Endodermal cell (in vitro differentiated cells): ENCODE results near the gene C14orf119. TPM values are rescaled to one million over a fixed set of nuclear protein-coding genes. Genes with fewer than 3 reads are reported as not detected.

ENCODE experiments used
- DNase-seq: peaks from one replicate; pipeline ENCODE4 v3.0.0-alpha.2; 2017
- H3K27ac ChIP-seq: 2 replicates; pipeline ENCODE4 v1.5.1; 2013; ENCODE audit warnings: mild to moderate bottlenecking, low read depth, low read length, moderate library complexity
- H3K27me3 ChIP-seq: 2 replicates; pipeline ENCODE4 v1.6.1; 2013; ENCODE audit warnings: mild to moderate bottlenecking, low read length, moderate library complexity; ENCODE audit not compliant: insufficient read depth, control insufficient read depth, poor library complexity, severe bottlenecking
- H3K36me3 ChIP-seq: 2 replicates; pipeline ENCODE4 v1.7.0; 2013; ENCODE audit warnings: mild to moderate bottlenecking, low read length, moderate library complexity; ENCODE audit not compliant: control insufficient read depth, insufficient read depth
- H3K4me1 ChIP-seq: one replicate; pipeline ENCODE4 v1.7.0; 2013; ENCODE audit warnings: low read length; ENCODE audit not compliant: control insufficient read depth, insufficient read depth
- H3K4me3 ChIP-seq: 2 replicates; pipeline ENCODE4 v1.5.1; 2013; ENCODE audit warnings: mild to moderate bottlenecking, low read length, moderate library complexity
- H3K9ac ChIP-seq: 2 replicates; pipeline ENCODE4 v1.6.1; 2013; ENCODE audit warnings: mild to moderate bottlenecking, low read length, moderate library complexity; ENCODE audit not compliant: poor library complexity, severe bottlenecking; ENCODE audit errors: extremely low read depth
- H3K9me3 ChIP-seq: 2 replicates; pipeline ENCODE4 v1.6.1; 2013; ENCODE audit warnings: mild to moderate bottlenecking, low read length, moderate library complexity; ENCODE audit not compliant: control insufficient read depth
- H3K27ac Mint-ChIP-seq: 2 replicates; pipeline ENCODE4 v1.8.0; 2020; ENCODE audit warnings: mixed read lengths
- H3K27me3 Mint-ChIP-seq: 2 replicates; pipeline ENCODE4 v1.8.0; 2021; ENCODE audit warnings: mild to moderate bottlenecking, mixed read lengths; ENCODE audit not compliant: insufficient read depth
- H3K36me3 Mint-ChIP-seq: 2 replicates; pipeline ENCODE4 v1.8.0; 2020; ENCODE audit warnings: low read depth, mixed read lengths
- H3K4me1 Mint-ChIP-seq: 2 replicates; pipeline ENCODE4 v1.8.0; 2020; ENCODE audit warnings: mixed read lengths
- H3K4me3 Mint-ChIP-seq: 2 replicates; pipeline ENCODE4 v1.8.0; 2020; ENCODE audit warnings: mild to moderate bottlenecking, moderate library complexity, mixed read lengths
- H3K9me3 Mint-ChIP-seq: 2 replicates; pipeline ENCODE4 v1.8.0; 2020; ENCODE audit warnings: mild to moderate bottlenecking, mixed read lengths
- WGBS, 2 experiments: methylation state at CpG; one replicate each; pipeline versions ENCODE4 v1.1.5 to v1.1.7; 2013; ENCODE audit warnings: missing lambda C conversion rate in 2 of 2, mixed read lengths in 1 of 2; ENCODE audit not compliant: insufficient coverage in 1 of 2, insufficient read length in 1 of 2; 5-methylcytosine and 5-hydroxymethylcytosine counted together
- total RNA-seq, 2 donors: library from RNA; stranded (reverse); fragmentation: NEBNext Ultra II Directional in 1 of 2; extraction: Animal tissue kit (Norgen Biotek cat#: 25700) in 1 of 2; gene quantifications; 2 replicates in 1 of 2; 3 replicates in 1 of 2; pipeline ENCODE4 v1.2.1, GENCODE V29; 2021
- TF ChIP-seq, protein P1 (sequence below): fragments of 200-600 bp; sonication (generic); conservative IDR thresholded peaks from 2 replicates; pipeline ENCODE4 v1.5.0; 2021; ENCODE audit warnings: antibody characterized with exemption, mild to moderate bottlenecking

C14orf119 gene
- total RNA-seq, 2 donors from 2014 or later: 76.7 to 82.9 TPM

DNA sequence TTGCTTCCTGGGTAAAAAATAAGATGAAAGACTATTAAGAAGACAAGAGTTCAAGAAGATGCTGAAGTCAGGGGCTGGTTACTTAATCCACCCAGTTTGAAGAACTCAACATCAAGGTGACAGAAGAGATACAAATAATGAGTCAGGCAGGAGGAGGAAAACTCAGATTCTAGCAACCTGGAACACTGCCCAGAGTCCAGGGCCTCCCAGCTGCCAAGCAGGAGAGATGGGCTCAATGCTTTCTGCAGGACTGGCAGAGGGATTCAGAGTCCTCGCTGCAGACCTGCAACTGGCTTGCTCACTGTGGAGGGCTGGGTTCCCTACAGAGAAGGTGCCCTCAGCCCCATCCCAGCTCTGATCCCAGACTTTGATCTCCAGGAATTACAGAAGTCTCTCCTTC, 52.4 kb downstream of the C14orf119 start:
- peaks cover 26% of the 10 kb centered on the region for H3K27me3 ChIP-seq
- WGBS, 2 experiments: 100% methylated on average over 1 of the region's 1 CpG
- H3K4me3 ChIP-seq: no peak overlapping the region
- no peaks in the 10 kb centered on the region for H3K36me3 ChIP-seq
- TF ChIP-seq, protein P1, sequence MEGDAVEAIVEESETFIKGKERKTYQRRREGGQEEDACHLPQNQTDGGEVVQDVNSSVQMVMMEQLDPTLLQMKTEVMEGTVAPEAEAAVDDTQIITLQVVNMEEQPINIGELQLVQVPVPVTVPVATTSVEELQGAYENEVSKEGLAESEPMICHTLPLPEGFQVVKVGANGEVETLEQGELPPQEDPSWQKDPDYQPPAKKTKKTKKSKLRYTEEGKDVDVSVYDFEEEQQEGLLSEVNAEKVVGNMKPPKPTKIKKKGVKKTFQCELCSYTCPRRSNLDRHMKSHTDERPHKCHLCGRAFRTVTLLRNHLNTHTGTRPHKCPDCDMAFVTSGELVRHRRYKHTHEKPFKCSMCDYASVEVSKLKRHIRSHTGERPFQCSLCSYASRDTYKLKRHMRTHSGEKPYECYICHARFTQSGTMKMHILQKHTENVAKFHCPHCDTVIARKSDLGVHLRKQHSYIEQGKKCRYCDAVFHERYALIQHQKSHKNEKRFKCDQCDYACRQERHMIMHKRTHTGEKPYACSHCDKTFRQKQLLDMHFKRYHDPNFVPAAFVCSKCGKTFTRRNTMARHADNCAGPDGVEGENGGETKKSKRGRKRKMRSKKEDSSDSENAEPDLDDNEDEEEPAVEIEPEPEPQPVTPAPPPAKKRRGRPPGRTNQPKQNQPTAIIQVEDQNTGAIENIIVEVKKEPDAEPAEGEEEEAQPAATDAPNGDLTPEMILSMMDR: no peak
- Mint-ChIP-seq H3K27ac (no peak overlapping the region), H3K36me3 (peaks cover 9% of the 10 kb centered on the region), H3K27me3 (peaks cover 4% of the 10 kb centered on the region), H3K9me3 (peaks cover 7% of the 10 kb centered on the region), H3K4me3 (no peak overlapping the region), H3K4me1 (peaks cover 20% of the 10 kb centered on the region)
- H3K4me1 ChIP-seq: peaks cover 4% of the 10 kb centered on the region
- no peak overlapping the region for H3K27ac ChIP-seq
- H3K9ac ChIP-seq: no peak overlapping the region
- H3K9me3 ChIP-seq: no peaks in the 10 kb centered on the region
- no peak for DNase-seq

DNA sequence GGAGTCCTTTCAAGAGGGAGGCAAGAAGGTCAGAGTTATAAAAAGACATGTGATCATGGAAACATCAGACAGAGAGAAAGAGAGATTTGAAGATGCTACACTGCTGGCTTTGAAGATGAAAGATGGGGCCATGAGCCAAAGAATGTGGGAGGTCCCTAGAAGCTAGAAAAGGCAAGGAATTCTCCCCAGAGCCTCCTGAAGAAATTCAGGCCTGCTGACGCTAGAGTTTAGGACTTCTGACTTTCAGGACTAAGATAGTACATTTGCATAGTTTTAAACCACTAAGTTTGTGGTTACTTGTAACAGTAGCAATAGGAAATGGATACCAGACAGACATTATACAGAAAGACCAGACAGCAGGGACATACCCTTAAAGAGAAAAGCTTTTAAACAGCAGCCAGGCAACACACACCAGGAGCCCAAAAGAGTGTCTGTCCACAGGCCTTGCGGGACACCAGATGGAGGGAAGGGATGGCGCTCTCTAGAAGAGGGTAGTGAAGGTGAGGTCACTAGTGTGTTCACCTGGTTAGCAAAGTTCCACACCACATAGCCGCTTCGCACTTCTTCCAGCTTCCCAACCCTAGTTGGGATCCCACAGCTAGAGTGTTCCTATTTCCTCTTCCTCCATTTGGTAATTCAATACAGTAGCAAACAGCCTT, 53.4 kb downstream of the C14orf119 start:
- WGBS, 2 experiments: 97 to 100% methylated on average over 5 of the region's 5 CpGs
- Histone ChIP-seq H3K9ac (no peak overlapping the region), H3K4me1 (peaks cover 4% of the 10 kb centered on the region), H3K27ac (no peak overlapping the region), H3K9me3 (no peaks in the 10 kb centered on the region), H3K36me3 (no peaks in the 10 kb centered on the region), H3K4me3 (no peak overlapping the region), H3K27me3 (peaks cover 26% of the 10 kb centered on the region)
- peaks cover 9% of the 10 kb centered on the region for H3K36me3 Mint-ChIP-seq
- H3K4me3 Mint-ChIP-seq: no peak overlapping the region
- H3K9me3 Mint-ChIP-seq: peaks cover 7% of the 10 kb centered on the region
- TF ChIP-seq, protein P1: no peak
- DNase-seq: no peak
- peaks cover 20% of the 10 kb centered on the region for H3K4me1 Mint-ChIP-seq
- H3K27me3 Mint-ChIP-seq: peaks cover 4% of the 10 kb centered on the region
- H3K27ac Mint-ChIP-seq: no peak overlapping the region

DNA sequence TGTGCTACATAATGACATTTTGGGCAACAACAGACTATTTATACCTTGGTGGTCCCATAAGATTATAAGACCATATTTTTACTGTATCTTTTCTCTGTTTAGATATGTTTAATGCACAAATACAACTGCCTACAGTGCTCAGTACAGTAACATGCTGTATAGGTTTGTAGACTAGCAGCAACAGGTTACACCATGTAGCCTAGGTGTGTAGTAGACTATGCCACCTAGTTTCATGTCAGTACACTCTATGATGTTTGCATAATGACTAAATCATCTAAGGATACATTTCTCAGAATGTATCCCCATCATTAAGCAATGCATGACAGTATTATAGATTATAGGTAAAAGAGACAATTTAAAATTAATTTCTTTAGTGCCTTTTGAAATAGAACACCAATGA, 54.4 kb downstream of the C14orf119 start:
- TF ChIP-seq, protein P1: no peak
- Histone ChIP-seq H3K9ac (no peak overlapping the region), H3K27ac (no peak overlapping the region), H3K27me3 (peaks cover 26% of the 10 kb centered on the region), H3K9me3 (no peaks in the 10 kb centered on the region), H3K36me3 (no peaks in the 10 kb centered on the region), H3K4me1 (peaks cover 4% of the 10 kb centered on the region), H3K4me3 (no peak overlapping the region)
- H3K27ac Mint-ChIP-seq: no peak overlapping the region
- H3K36me3 Mint-ChIP-seq: peaks cover 9% of the 10 kb centered on the region
- peaks cover 13% of the 10 kb centered on the region for H3K4me1 Mint-ChIP-seq
- H3K27me3 Mint-ChIP-seq: peaks cover 4% of the 10 kb centered on the region
- H3K4me3 Mint-ChIP-seq: no peak overlapping the region
- no peak for DNase-seq
- H3K9me3 Mint-ChIP-seq: peaks cover 7% of the 10 kb centered on the region

Other genes with a start within 250 kb of the C14orf119 start
- gene LRP10, start 223.8 kb upstream of the C14orf119 start, total RNA-seq: 10 to 100 TPM; 28.9 to 41.5 TPM
- 1 to 10 TPM in 1 of 2 donors, under 1 TPM in 1; 0.77 to 1.2 TPM for gene REM2, start 212.3 kb upstream of the C14orf119 start, total RNA-seq
- 10 to 100 TPM; 52.0 to 68.6 TPM for gene RBM23, start 176.4 kb upstream of the C14orf119 start, total RNA-seq
- 100 to 1,000 TPM; 111 to 112 TPM for gene PRMT5, start 166.1 kb upstream of the C14orf119 start, total RNA-seq
- gene HAUS4, start 138.4 kb upstream of the C14orf119 start, total RNA-seq: 10 to 100 TPM; 43.2 to 57.1 TPM
- gene AJUBA, start 113.0 kb upstream of the C14orf119 start, total RNA-seq: 10 to 100 TPM; 34.2 to 51.4 TPM
- 1 to 10 TPM; 7.0 to 9.4 TPM for gene C14orf93, start 85.4 kb upstream of the C14orf119 start, total RNA-seq
- gene PSMB5, start 60.6 kb upstream of the C14orf119 start, total RNA-seq: 100 to 1,000 TPM; 227 to 257 TPM
- gene PSMB11, start 53.3 kb upstream of the C14orf119 start, total RNA-seq: not detected
- 10 to 100 TPM; 16.9 to 17.2 TPM for gene CDH24, start 38.0 kb upstream of the C14orf119 start, total RNA-seq
- 100 to 1,000 TPM; 314 to 367 TPM for gene ACIN1, start 369 bp upstream of the C14orf119 start, total RNA-seq
- 1 to 10 TPM in 1 of 2 donors, under 1 TPM in 1; 0.64 to 1.4 TPM for gene CIROP, start 9.5 kb downstream of the C14orf119 start, total RNA-seq
- not detected for gene CEBPE, start 23.8 kb downstream of the C14orf119 start, total RNA-seq
- gene SLC7A8, start 88.2 kb downstream of the C14orf119 start, total RNA-seq: 10 to 100 TPM; 47.6 to 48.9 TPM
- gene RNF212B, start 142.4 kb downstream of the C14orf119 start, total RNA-seq: not detected
- 10 to 100 TPM; 23.8 to 32.0 TPM for gene HOMEZ, start 190.6 kb downstream of the C14orf119 start, total RNA-seq
- gene PPP1R3E, start 207.4 kb downstream of the C14orf119 start, total RNA-seq: 1 to 10 TPM; 5.7 to 6.5 TPM
- gene BCL2L2, start 211.3 kb downstream of the C14orf119 start, total RNA-seq: 10 to 100 TPM; 21.9 to 29.5 TPM
- gene PABPN1, start 226.0 kb downstream of the C14orf119 start, total RNA-seq: 100 to 1,000 TPM; 293 TPM